HG02981 (cell line): Measurements from ENCODE around the gene FAM174B.

Experiments
- ATAC-seq: cut with Tn5 transposase; IDR thresholded peaks from one replicate; pipeline ENCODE4 v1.9.1; 2021; ENCODE audit warnings: mild to moderate bottlenecking, moderate library complexity; ENCODE audit not compliant: unreplicated experiment

FAM174B gene

GRCh38 chr15:92665100-92665555 is 9.6 kb upstream of the FAM174B start:
- ATAC-seq: no peak

GRCh38 chr15:92664178-92664900 is 8.8 kb upstream of the FAM174B start:
- no peak for ATAC-seq

DNA sequence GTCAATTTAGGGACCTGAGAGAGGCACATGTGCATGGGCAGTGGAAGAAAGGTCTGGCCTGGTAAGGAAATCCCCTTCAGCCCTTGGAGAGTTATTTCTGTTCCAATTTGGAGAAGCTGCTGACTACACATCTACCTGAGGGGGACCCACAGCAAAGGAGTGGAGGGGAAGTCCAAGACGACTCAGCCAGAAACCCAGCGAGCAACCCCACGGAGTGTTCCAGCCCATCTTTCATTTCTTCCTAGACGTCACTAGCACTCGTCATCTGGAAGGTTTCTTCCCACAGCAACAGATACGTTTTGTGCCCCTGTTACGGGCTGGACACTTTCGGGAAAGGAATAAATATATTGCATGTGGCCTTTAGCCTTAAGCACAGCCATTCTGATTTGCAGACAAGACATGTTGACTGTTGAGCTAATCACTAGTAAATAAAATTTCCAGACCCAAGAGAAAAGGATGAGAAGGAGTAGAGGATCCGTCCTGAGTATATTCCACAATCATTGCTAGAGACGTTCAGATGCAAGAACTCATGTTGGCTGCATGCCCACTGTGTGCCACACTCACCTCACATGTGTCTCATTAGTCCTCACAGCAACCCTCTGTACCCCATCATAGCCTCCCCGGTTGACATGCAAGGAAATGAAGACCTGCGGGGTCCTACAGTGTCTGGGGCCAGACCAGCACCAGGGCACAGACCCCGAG is 7.8 kb upstream of the FAM174B start:
- ATAC-seq: peak; percentile 62

DNA sequence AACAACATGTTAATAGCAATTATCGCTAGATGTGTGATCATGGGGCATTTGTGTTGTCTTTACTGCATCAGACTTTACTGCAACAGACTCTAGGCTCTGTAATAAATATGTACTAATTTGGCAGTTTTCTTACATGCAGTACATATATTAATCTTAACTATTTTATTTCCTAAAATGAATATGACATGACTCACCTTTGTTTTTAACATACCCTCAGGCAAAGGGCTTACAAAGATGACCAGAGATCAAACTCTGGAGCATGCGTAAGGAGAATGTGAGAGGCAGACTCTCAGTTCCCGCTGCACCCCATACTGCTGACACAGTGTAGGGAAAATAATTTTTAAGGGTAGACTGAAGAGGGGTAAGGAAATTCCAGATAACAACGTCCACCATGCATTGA is 7.2 kb upstream of the FAM174B start:
- ATAC-seq: no peak

DNA sequence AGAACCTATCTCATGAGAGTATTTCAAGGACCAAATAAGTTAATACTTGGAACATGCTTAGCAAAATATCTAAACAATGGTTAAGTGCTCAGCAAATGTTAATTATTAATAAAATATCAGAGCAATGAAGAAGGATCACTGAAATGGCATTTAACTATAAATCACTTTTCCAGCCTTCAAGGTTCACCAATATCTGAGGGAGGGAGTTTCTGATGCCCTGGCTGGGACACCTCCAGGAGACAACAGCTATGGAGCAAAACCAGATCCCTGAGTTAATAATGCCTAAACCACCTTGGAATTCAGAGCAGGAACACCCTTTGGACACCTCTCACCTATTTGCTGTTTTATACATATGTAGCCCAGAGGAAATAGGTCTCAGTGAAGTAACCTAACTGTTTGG is 6.4 kb upstream of the FAM174B start:
- no peak for ATAC-seq

DNA sequence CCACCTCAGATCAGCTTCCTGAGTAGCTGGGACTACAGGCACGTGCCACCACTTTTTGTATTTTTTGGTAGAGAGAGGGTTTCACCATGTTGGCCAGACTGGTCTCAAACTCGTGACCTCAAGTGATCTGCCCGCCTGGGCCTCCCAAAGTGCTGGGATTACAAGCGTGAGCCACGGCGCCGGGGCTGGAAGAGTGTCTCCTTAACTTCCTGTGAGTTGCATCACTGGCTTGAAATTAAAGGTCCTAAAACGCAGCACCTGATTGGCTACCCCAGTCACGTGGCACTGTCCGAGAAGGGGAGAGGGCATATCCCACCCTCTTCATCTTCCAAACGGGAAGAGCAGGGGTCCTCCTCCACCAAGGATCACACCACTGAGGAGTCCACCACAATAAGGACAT is 5.5 kb upstream of the FAM174B start:
- ATAC-seq: no peak

GRCh38 chr15:92657486-92657885 is 1.9 kb upstream of the FAM174B start:
- no peak for ATAC-seq

DNA sequence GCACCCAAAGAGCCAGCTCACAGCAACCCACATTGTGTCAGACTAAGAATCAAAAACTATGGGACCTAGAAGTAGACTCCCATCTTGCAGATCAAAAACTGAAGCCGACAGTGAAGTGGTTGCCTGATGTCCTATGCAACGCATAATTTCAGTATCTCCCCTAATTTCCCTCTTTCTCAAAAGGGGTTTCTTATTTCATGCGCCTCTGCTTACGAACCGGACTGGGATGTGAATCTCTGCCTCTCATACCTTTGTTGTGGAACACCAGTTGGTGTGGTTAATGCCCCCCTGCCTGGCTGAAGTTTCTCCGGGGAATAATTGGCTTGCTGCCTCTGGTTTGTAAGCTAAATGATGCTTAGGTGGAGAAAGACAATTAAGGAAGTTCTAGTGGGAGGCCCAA is 514 bp upstream of the FAM174B start:
- ATAC-seq: no peak

GRCh38 chr15:92654662-92655061 is 913 bp downstream of the FAM174B start:
- ATAC-seq: no peak

- ATAC-seq: no peak
Measured at GRCh38 chr15:92653836-92654539, 1.6 kb downstream of the FAM174B start.

- no peak for ATAC-seq
Measured at GRCh38 chr15:92653366-92653765, 2.2 kb downstream of the FAM174B start.

DNA sequence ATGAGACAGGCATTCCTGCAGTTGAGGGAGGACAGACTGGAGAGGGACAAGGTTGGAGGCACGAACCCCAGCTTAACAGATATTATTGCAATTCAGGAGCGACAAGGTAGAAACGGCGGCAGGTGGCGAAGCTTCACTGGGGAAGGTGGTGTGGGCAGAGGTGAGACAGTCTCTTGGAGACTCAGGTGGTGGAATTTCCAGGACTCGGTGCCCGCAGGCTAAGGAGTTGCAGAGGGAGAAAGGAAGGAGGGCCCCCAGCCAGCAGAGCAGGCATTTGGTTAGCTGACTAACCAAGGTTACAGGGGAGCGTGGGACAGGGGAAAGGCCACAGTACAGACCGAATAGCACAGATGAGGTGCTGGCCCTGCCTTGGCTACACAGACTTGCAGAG is 3.0 kb downstream of the FAM174B start:
- no peak for ATAC-seq

- no peak for ATAC-seq
Measured at GRCh38 chr15:92651877-92652575, 3.5 kb downstream of the FAM174B start.

DNA sequence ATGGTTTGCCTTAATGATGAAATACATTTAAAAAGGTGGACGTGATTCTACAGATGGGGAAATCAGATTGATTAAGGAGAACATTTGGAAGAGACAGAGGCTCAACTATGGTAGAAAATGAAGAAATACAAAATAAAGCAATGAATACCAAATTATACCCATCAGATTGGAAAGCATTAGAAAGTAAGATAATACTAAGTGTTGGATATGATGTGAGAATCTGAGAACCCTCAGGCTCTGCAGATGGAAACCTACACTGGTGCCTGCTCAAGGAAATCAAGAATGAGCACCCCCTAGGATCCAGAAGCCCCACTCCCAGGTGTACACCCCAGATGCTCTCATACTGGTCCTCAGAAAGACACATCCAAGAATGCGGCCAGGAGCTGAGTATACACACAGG is 4.6 kb downstream of the FAM174B start:
- no peak for ATAC-seq

GRCh38 chr15:92650256-92650655 is 5.3 kb downstream of the FAM174B start:
- ATAC-seq: no peak

DNA sequence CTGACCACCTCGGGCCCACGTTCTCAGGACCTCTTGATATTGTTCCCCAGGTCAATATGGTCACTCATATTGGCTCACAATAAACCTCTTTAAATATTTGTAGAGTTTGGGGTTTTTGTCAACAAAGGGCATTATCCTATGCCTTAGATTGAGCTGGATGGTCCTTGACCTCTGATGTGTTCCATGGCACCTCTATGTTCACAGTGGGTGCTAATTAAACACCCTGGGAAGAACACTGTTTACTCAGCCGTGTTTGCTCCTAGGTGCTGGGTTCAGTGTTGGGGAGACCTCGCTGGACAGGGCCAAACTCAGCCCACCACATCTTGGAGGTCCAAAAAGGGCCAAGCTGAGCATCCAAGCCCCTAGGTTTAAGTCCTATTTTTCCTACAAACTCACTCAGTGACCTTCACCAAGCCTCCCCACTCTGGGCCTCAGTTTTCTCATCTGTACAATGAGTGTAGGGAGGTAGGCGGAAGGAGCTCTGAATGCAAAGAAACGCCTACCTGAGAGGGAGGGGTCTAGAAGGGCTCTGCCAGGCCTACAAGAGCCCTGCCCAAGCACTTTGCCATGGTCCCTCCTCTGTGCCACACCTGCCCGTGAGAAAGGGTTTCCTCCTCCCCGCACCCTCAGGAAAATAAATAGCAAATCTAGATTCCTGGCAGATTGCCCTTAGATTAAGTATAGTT is 7.2 kb downstream of the FAM174B start:
- ATAC-seq: no peak

DNA sequence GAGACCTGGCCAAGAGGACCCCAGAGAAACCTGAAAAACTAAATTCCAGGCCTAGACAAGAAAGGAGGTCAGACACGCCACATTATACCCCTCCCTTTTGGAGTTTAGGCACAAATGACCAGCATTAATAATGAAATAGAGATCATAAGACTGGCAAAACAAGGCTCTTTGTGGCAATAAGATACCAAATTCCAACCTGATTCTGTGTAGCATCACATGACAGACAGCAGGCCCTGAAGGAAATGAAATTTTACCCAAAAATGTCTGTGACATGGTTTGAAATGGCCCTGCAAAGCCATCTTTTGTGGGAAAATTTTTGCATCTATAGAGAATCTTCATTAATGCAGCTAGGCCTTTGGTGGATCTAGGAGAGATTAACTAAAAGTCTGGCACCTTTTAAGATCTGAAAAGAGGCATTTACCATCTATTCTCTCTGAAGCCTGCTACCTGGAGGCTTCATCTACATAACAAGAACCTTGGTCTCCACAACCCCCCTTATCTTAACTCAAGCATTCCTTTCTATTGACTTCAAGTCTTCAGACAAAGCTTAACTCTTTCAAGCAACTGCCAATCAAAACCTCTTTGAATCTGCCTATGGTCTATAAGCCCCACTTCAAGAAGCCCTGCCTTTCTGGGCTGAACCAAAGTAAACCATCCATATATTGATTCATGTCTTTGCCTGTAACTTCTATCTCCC is 8.0 kb downstream of the FAM174B start:
- no peak for ATAC-seq

DNA sequence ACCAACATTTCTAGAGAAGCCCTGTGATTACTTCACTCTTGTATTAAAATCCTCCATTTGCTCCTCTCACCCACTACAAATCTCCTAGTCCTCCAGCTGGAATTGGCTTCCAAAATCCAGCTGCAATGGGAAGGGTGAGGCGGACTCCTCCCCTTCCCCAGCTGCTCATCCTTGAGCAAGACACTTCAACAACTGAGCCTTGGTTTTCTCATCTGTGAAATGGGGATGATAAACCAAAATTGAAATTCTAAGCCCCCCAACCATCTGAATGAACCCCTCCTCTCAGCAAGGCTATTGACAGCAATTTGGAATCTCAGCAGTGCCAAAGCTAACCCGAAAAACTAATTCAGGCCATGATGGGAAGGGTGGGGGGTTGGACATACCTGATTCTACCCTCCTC is 9.4 kb downstream of the FAM174B start:
- no peak for ATAC-seq

DNA sequence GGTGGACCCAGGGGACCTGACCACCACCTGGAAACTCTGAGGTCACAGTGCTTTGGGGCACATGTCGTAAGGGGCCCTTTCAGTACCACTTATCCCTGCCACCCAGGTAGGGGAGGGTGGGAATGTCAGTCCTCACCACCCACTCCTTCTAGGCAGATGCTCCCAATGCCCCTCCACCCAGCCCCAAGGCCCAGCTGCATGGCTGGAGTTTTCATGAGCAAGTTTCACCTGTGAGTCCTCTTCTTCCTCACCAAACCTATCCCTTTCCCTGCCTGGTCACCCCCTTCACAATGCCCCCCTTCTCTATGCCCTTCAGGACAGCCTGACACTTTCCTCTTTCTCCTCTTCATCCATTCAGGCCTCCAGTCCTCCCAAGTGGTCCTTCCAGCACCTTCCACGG is 9.8 kb downstream of the FAM174B start:
- ATAC-seq: no peak

DNA sequence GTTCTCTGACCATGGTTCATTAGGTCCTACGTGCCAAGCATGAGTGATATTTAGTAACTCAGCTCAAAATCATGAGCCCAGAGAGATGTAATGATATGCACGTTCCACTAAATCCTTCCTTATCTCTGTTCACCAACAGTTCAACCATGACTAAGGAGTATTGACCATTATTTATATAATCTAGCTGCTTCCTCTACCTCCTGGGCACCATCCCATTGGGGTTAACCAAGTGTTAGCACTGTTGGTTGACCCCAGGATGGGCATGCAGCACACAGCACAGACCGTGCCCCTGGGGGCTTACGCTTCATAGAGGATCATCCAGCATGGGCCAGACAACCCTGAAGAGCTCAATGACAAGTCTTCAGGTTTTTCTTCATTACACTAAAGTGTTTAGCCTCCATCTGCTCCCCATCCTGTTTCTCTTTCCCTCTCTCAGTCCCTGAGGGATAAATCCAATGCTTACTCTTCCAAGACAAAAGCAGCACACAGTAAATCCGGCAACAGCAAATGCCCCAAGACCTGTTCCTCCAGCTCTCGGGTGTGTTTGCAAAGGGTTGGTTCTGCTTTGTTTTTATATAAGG is 10.4 kb downstream of the FAM174B start:
- ATAC-seq: no peak
